ENCODE data around the gene CRYBG3.

Gene CRYBG3

GRCh38 chr3:97835761-97836160, 13.9 kb downstream of the CRYBG3 start:
- no peak for TF ChIP-seq CTCF (IDR thresholded peaks at IDR 0.05; ENCODE audit: low read depth, low read length)
- no peak for DNase-seq (ENCODE audit: extremely low read depth, low read depth)

GRCh38 chr3:97838393-97838792, 16.6 kb downstream of the CRYBG3 start:
- no peak for DNase-seq (ENCODE audit: extremely low read depth, low read depth)
- TF ChIP-seq CTCF (IDR thresholded peaks at IDR 0.05; ENCODE audit: low read depth, low read length), result no peak

GRCh38 chr3:97839944-97840343, 18.1 kb downstream of the CRYBG3 start:
- no peak for TF ChIP-seq CTCF (IDR thresholded peaks at IDR 0.05; ENCODE audit: low read depth, low read length)
- no peak for DNase-seq (ENCODE audit: extremely low read depth, low read depth)

- DNase-seq (ENCODE audit: extremely low read depth, low read depth), result no peak
- TF ChIP-seq CTCF (IDR thresholded peaks at IDR 0.05; ENCODE audit: low read depth, low read length), result no peak
Measured at GRCh38 chr3:97841304-97841703, 19.5 kb downstream of the CRYBG3 start.

GRCh38 chr3:97841956-97842355, 20.1 kb downstream of the CRYBG3 start:
- TF ChIP-seq CTCF (IDR thresholded peaks at IDR 0.05; ENCODE audit: low read depth, low read length), result no peak
- DNase-seq (ENCODE audit: extremely low read depth, low read depth), result no peak

GRCh38 chr3:97848779-97849178, 27.0 kb downstream of the CRYBG3 start:
- TF ChIP-seq CTCF (IDR thresholded peaks at IDR 0.05; ENCODE audit: low read depth, low read length), result no peak
- DNase-seq (ENCODE audit: extremely low read depth, low read depth), result no peak

- no peak for TF ChIP-seq CTCF (IDR thresholded peaks at IDR 0.05; ENCODE audit: low read depth, low read length)
- DNase-seq (ENCODE audit: extremely low read depth, low read depth), result no peak
Measured at GRCh38 chr3:97857401-97857800, 35.6 kb downstream of the CRYBG3 start.

Data from AG09319 (cell line).